ENCODE data around the gene ACP7.
"Not testable (repeated sequence)": the region's sequence is repeated elsewhere in the genome, so short reads cannot be mapped to it uniquely, and the experiment has no call there.

Gene ACP7

GRCh38 chr19:39110263-39110967 lies 26.2 kb downstream of the ACP7 start:
- DNase-seq: peak; percentile 72

GRCh38 chr19:39111593-39112199 lies 27.5 kb downstream of the ACP7 start:
- no peak for DNase-seq

GRCh38 chr19:39112338-39112890 lies 28.2 kb downstream of the ACP7 start:
- DNase-seq: no peak

- no peak for DNase-seq
These were observed 29.0 kb downstream of the ACP7 start for GRCh38 chr19:39113199-39113598.

GRCh38 chr19:39115105-39115847 lies 31.1 kb downstream of the ACP7 start:
- no peak for DNase-seq

- not testable (repeated sequence) for DNase-seq
These were observed 32.9 kb downstream of the ACP7 start for GRCh38 chr19:39117023-39117422.

- DNase-seq: no peak
These were observed 35.7 kb downstream of the ACP7 start for GRCh38 chr19:39119830-39120229.

- DNase-seq: no peak
These were observed 39.0 kb downstream of the ACP7 start for GRCh38 chr19:39122934-39123731.

GRCh38 chr19:39124136-39124764 lies 40.1 kb downstream of the ACP7 start:
- DNase-seq: no peak

GRCh38 chr19:39125199-39125553 lies 41.0 kb downstream of the ACP7 start:
- no peak for DNase-seq

GRCh38 chr19:39125554-39126311 lies 41.6 kb downstream of the ACP7 start, which contains the start of gene PAK4:
Gene PAK4, plus strand, starts transcription at chr19:39125786. Its CDS starts 43,768 bp downstream, at chr19:39169554.
- DNase-seq: peak; percentile 97

GRCh38 chr19:39126312-39127187 lies 42.4 kb downstream of the ACP7 start:
- peak; percentile 29 for DNase-seq

- no peak for DNase-seq
These were observed 43.8 kb downstream of the ACP7 start for GRCh38 chr19:39127812-39128515.

- no peak for DNase-seq
These were observed 44.4 kb downstream of the ACP7 start for GRCh38 chr19:39128516-39129079.

GRCh38 chr19:39129116-39129515 lies 44.9 kb downstream of the ACP7 start:
- no peak for DNase-seq

GRCh38 chr19:39130337-39131254 lies 46.4 kb downstream of the ACP7 start:
- no peak for DNase-seq

GRCh38 chr19:39131255-39131755 lies 47.1 kb downstream of the ACP7 start:
- DNase-seq: no peak

GRCh38 chr19:39132344-39132969 lies 48.3 kb downstream of the ACP7 start:
- no peak for DNase-seq
